Neural progenitor cell (in vitro differentiated cells): ENCODE measurements around the gene GDF15. TPM values are rescaled to one million over a fixed set of nuclear protein-coding genes. Genes with fewer than 3 reads are reported as not detected.

Experiments used
- DNase-seq: peaks from one replicate; pipeline ENCODE4 v3.0.0-alpha.2; 2016; ENCODE audit warnings: low spot score
- H2AFZ ChIP-seq: fragments of 200-600 bp; sonication (generic); replicated peaks from 2 replicates; pipeline ENCODE4 v1.6.1; 2016; ENCODE audit warnings: antibody characterized with exemption
- H3F3A ChIP-seq: fragments of 200-600 bp; sonication (generic); 2 replicates; pipeline ENCODE4 v1.6.1; 2016; ENCODE audit warnings: antibody characterized with exemption, low read depth
- H3K27ac ChIP-seq: fragments of 200-600 bp; sonication (generic); 2 replicates; pipeline ENCODE4 v1.5.1; 2016; ENCODE audit warnings: mild to moderate bottlenecking
- H3K27me3 ChIP-seq: fragments of 200-600 bp; sonication (generic); 2 replicates; pipeline ENCODE4 v1.6.1; 2016; ENCODE audit warnings: mild to moderate bottlenecking, moderate library complexity
- H3K36me3 ChIP-seq: fragments of 200-600 bp; sonication (generic); 2 replicates; pipeline ENCODE4 v1.5.1; 2016
- H3K4me1 ChIP-seq: fragments of 200-600 bp; sonication (generic); 2 replicates; pipeline ENCODE4 v1.6.1; 2016; ENCODE audit warnings: mixed run types
- H3K4me2 ChIP-seq: fragments of 200-600 bp; sonication (generic); 2 replicates; pipeline ENCODE4 v1.6.1; 2016
- H3K4me3 ChIP-seq: fragments of 200-600 bp; sonication (generic); 2 replicates; pipeline ENCODE4 v1.5.1; 2016
- H3K79me2 ChIP-seq: fragments of 200-600 bp; sonication (generic); 2 replicates; pipeline ENCODE4 v1.6.1; 2016; ENCODE audit warnings: low read depth
- H3K9ac ChIP-seq: fragments of 200-600 bp; sonication (generic); 2 replicates; pipeline ENCODE4 v1.6.1; 2016
- H3K9me3 ChIP-seq: fragments of 200-600 bp; sonication (generic); 2 replicates; pipeline ENCODE4 v1.5.1; 2016; ENCODE audit warnings: low read depth
- H4K20me1 ChIP-seq: fragments of 200-600 bp; sonication (generic); 2 replicates; pipeline ENCODE4 v1.6.1; 2016; ENCODE audit warnings: low read depth
- H3K27ac Mint-ChIP-seq: 3 replicates; pipeline ENCODE4 v1.8.0; 2021; ENCODE audit warnings: mixed read lengths
- H3K27me3 Mint-ChIP-seq: 2 replicates; pipeline ENCODE4 v1.8.0; 2022; ENCODE audit warnings: low read depth, mild to moderate bottlenecking, inconsistent platforms, moderate library complexity, mixed read lengths; ENCODE audit not compliant: insufficient read depth
- H3K36me3 Mint-ChIP-seq: 3 replicates; pipeline ENCODE4 v1.8.0; 2021; ENCODE audit warnings: mixed read lengths
- H3K4me1 Mint-ChIP-seq: 3 replicates; pipeline ENCODE4 v1.8.0; 2021; ENCODE audit warnings: mixed read lengths
- H3K4me3 Mint-ChIP-seq: 3 replicates; pipeline ENCODE4 v1.8.0; 2021; ENCODE audit warnings: mild to moderate bottlenecking, moderate library complexity, mixed read lengths
- H3K9me3 Mint-ChIP-seq: 3 replicates; pipeline ENCODE4 v1.8.0; 2020; ENCODE audit warnings: mixed read lengths
- EZH2 ChIP-seq: fragments of 200-600 bp; sonication (generic); IDR thresholded peaks from 2 replicates; pipeline ENCODE4 v1.6.1; 2017; ENCODE audit warnings: antibody characterized with exemption, mild to moderate bottlenecking, moderate library complexity
- EZH2phosphoT487 ChIP-seq: fragments of 200-600 bp; sonication (generic); IDR thresholded peaks from 2 replicates; pipeline ENCODE4 v1.6.1; 2017; ENCODE audit warnings: antibody characterized with exemption
- total RNA-seq: library from RNA; depleted of rRNA; stranded (reverse); fragments of >200 nt; gene quantifications from 2 replicates; pipeline ENCODE4 v1.2.3, GENCODE V29; 2015; ENCODE audit warnings: low replicate concordance
- TF ChIP-seq, protein P1 (sequence below): fragments of 200-600 bp; sonication (generic); IDR thresholded peaks from 2 replicates; pipeline ENCODE4 v1.5.1; 2017; ENCODE audit warnings: antibody characterized with exemption, mild to moderate bottlenecking

Gene GDF15
- total RNA-seq, 1 donor from 2014 or later: 0.19 TPM

- H3K27ac ChIP-seq: no peak overlapping the region
- no peak overlapping the region for H3K4me2 ChIP-seq
- H3K27me3 ChIP-seq: peaks cover 34% of the 10 kb centered on the region
- H3K4me1 ChIP-seq: peaks cover 21% of the 10 kb centered on the region
- peaks cover 18% of the 10 kb centered on the region for H3K79me2 ChIP-seq
- no peak overlapping the region for H3K4me3 ChIP-seq
- peaks cover 43% of the 10 kb centered on the region for H3F3A ChIP-seq
- no peak overlapping the region for H2AFZ ChIP-seq
- no peak for TF ChIP-seq EZH2
- no peak for TF ChIP-seq EZH2phosphoT487
- TF ChIP-seq, protein P1, sequence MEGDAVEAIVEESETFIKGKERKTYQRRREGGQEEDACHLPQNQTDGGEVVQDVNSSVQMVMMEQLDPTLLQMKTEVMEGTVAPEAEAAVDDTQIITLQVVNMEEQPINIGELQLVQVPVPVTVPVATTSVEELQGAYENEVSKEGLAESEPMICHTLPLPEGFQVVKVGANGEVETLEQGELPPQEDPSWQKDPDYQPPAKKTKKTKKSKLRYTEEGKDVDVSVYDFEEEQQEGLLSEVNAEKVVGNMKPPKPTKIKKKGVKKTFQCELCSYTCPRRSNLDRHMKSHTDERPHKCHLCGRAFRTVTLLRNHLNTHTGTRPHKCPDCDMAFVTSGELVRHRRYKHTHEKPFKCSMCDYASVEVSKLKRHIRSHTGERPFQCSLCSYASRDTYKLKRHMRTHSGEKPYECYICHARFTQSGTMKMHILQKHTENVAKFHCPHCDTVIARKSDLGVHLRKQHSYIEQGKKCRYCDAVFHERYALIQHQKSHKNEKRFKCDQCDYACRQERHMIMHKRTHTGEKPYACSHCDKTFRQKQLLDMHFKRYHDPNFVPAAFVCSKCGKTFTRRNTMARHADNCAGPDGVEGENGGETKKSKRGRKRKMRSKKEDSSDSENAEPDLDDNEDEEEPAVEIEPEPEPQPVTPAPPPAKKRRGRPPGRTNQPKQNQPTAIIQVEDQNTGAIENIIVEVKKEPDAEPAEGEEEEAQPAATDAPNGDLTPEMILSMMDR: no peak
- Mint-ChIP-seq H3K9me3 (no peaks in the 10 kb centered on the region), H3K4me1 (peaks cover 65% of the 10 kb centered on the region), H3K27me3 (peaks cover 11% of the 10 kb centered on the region), H3K4me3 (peak overlapping the region; percentile 92), H3K27ac (no peak overlapping the region), H3K36me3 (peaks cover 2% of the 10 kb centered on the region)
- H3K36me3 ChIP-seq: no peaks in the 10 kb centered on the region
- no peaks in the 10 kb centered on the region for H3K9me3 ChIP-seq
- peaks cover 44% of the 10 kb centered on the region for H4K20me1 ChIP-seq
- H3K9ac ChIP-seq: no peak overlapping the region
- no peak for DNase-seq
These were observed 35.5 kb downstream of the GDF15 start for GRCh38 chr19:18421371-18421959.

DNA sequence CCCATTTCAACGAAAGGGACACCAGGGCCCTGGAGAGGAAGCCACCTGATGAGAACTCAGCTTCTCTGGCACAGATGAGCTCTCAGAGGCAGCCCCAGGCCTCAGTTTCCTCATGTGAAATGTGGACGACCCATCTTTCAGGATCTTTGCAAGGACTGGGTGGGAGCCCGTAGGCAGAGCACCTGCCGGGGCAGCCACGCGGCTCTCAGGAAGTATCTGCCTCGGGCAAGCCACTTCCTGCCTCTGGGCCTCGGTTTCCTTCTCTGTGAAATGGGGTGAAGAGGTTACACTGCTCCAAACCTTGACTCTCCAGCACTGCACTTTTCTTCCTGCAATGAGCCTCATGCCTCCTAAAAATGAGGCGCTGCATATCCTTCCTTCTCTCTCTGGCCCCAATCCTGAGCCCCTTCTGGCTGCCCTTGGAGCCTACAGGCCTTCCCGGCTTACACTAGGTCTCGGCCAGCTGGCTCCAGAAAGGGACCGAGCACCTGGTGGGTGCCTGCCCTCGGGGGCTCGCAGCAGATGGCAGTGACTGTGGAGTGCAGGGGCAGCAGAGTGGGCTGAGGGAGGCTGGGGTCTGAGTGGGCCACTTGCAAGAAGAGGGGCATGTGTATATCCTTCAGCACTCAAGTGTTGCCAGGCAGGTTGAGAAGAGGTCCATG, 36.7 kb downstream of the GDF15 start:
- peaks cover 32% of the 10 kb centered on the region for H3F3A ChIP-seq
- peak overlapping the region; percentile 57 for H3K4me3 Mint-ChIP-seq
- no peaks in the 10 kb centered on the region for H3K9me3 ChIP-seq
- H3K4me1 ChIP-seq: peaks cover 21% of the 10 kb centered on the region
- no peaks in the 10 kb centered on the region for H3K9me3 Mint-ChIP-seq
- DNase-seq: no peak
- peaks cover 59% of the 10 kb centered on the region for H3K4me1 Mint-ChIP-seq
- peaks cover 8% of the 10 kb centered on the region for H3K27me3 Mint-ChIP-seq
- H3K27ac Mint-ChIP-seq: peak overlapping the region; percentile 34
- no peak overlapping the region for H3K4me3 ChIP-seq
- peaks cover 18% of the 10 kb centered on the region for H3K79me2 ChIP-seq
- H3K27me3 ChIP-seq: peaks cover 30% of the 10 kb centered on the region
- H3K9ac ChIP-seq: no peak overlapping the region
- no peak overlapping the region for H2AFZ ChIP-seq
- no peak overlapping the region for H3K27ac ChIP-seq
- no peaks in the 10 kb centered on the region for H3K36me3 ChIP-seq
- H3K4me2 ChIP-seq: no peak overlapping the region
- peaks cover 2% of the 10 kb centered on the region for H3K36me3 Mint-ChIP-seq
- H4K20me1 ChIP-seq: peaks cover 44% of the 10 kb centered on the region
- TF ChIP-seq EZH2: no peak
- no peak for TF ChIP-seq EZH2phosphoT487

DNA sequence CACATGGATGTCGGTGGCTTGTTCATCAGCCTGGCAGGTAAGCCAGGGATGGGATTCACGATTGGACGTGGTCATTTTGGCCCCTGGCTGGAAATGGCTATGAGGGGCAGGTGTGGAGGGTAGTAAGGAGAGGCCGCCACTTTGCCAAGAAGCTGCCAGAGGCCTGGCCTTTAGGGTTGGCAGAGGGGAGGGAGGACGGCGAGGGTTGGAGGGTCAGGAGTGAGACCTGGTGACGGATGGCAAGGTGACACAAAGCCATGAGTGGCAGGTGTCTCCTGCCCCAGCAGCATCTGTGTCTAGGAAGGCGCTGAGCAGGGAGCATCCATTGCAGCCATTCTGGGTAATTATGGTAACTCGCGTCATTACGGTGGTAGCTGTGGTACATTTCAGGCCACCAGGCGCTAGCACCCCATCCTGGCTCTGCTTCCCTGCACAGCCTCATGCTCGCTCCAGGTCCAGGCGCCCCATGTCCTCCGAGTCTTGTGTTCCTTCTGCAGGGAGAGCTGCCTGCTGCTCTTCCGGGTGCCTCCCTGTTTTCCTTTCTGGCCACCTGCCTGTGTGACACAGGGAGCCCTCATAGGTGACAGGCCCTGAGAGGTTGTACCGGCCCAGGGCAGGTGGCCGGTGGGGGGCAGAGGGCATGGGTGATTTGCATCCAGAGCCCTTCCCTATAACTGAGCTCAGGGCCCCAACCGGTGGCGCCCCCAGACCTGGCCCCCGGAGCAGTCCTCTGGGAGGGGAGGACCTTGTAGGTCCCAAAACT, 37.5 kb downstream of the GDF15 start:
- Mint-ChIP-seq H3K9me3 (no peaks in the 10 kb centered on the region), H3K27ac (peak overlapping the region; percentile 34), H3K27me3 (peaks cover 8% of the 10 kb centered on the region), H3K4me1 (peaks cover 57% of the 10 kb centered on the region), H3K36me3 (peaks cover 2% of the 10 kb centered on the region), H3K4me3 (peak overlapping the region; percentile 59)
- no peak for DNase-seq
- no peak overlapping the region for H3K4me3 ChIP-seq
- no peak overlapping the region for H3K27ac ChIP-seq
- H3K27me3 ChIP-seq: peaks cover 22% of the 10 kb centered on the region
- TF ChIP-seq EZH2phosphoT487: no peak
- TF ChIP-seq, protein P1: no peak
- H3K79me2 ChIP-seq: peaks cover 18% of the 10 kb centered on the region
- no peak overlapping the region for H3K9ac ChIP-seq
- H3F3A ChIP-seq: peaks cover 28% of the 10 kb centered on the region
- H2AFZ ChIP-seq: no peak overlapping the region
- peak overlapping the region; percentile 53 for H3K4me2 ChIP-seq
- H3K4me1 ChIP-seq: peaks cover 22% of the 10 kb centered on the region
- H3K9me3 ChIP-seq: no peaks in the 10 kb centered on the region
- H3K36me3 ChIP-seq: no peaks in the 10 kb centered on the region
- peaks cover 47% of the 10 kb centered on the region for H4K20me1 ChIP-seq
